IMR-90 (cell line): ENCODE results near the gene PACS1. TPM values are rescaled to one million over a fixed set of nuclear protein-coding genes. Genes with fewer than 3 reads are reported as not detected.
A peak's percentile ranks its signal among the peaks of the same experiment; 100 is the strongest.

ENCODE experiments used
- BHLHE40 ChIP-seq: fragments of 150-350 bp; IDR thresholded peaks from 2 replicates; pipeline ENCODE4 v1.6.1; 2016; ENCODE audit warnings: mild to moderate bottlenecking, low read depth, low read length
- MAZ ChIP-seq: IDR thresholded peaks from 2 replicates; pipeline ENCODE4 v1.6.1; 2012; ENCODE audit warnings: low read depth, mild to moderate bottlenecking, low read length, improper control_type of control experiment, moderate library complexity, borderline replicate concordance
- RFX5 ChIP-seq: IDR thresholded peaks from 2 replicates; pipeline ENCODE4 v1.8.0; 2012; ENCODE audit warnings: low read depth, mild to moderate bottlenecking, low read length, moderate library complexity
- SMC3 ChIP-seq: fragments of 150-350 bp; IDR thresholded peaks from 2 replicates; pipeline ENCODE4 v1.6.1; 2016; ENCODE audit warnings: low read depth, mild to moderate bottlenecking, antibody characterized with exemption, low read length, moderate library complexity
- polyA plus RNA-seq, 3 experiments: library from polyadenylated mRNA; depleted of rRNA; stranded (reverse); fragments of >200 nt; gene quantifications; 2 replicates each; pipeline ENCODE4 v1.2.3, GENCODE V29; 2012; ENCODE audit warnings: low replicate concordance in 1 of 3
- total RNA-seq: library from RNA; depleted of rRNA; stranded (reverse); fragments of >200 nt; gene quantifications from 2 replicates; pipeline ENCODE4 v1.2.3, GENCODE V29; 2012

Gene PACS1
- total and polyA plus RNA-seq, 2 of the 4 experiments (the other 2 are of a cell fraction): 7.3 to 32.0 TPM

GRCh38 chr11:66069715-66070603 lies at the start of gene PACS1 (continued):
- no peak for TF ChIP-seq BHLHE40
- TF ChIP-seq RFX5: no peak
- peak; percentile 83; the same call in 1 of the 2 replicates for TF ChIP-seq MAZ
- 0 out of 2 replicates have a peak, but pooled peaks have one; percentile 9 for TF ChIP-seq SMC3
